HepG2 (cell line): ENCODE results near the gene MAP3K4.

Experiments used
- ATF2 ChIP-seq: sonication (generic); formaldehyde crosslinking; IDR thresholded peaks from 2 replicates; pipeline ENCODE4 v1.4.0; 2020; ENCODE audit warnings: missing genetic modification reagents
- ATF6 ChIP-seq: sonication (generic); formaldehyde crosslinking; conservative IDR thresholded peaks from 2 replicates; pipeline ENCODE4 v1.4.0; 2020; ENCODE audit warnings: missing genetic modification reagents
- CTCF ChIP-seq: sonication (generic); formaldehyde crosslinking; IDR thresholded peaks from 2 replicates; pipeline ENCODE4 v1.5.0; 2020; ENCODE audit warnings: mild to moderate bottlenecking, missing genetic modification reagents, moderate library complexity
- PHF8 ChIP-seq: sonication (generic); formaldehyde crosslinking; IDR thresholded peaks from 2 replicates; pipeline ENCODE4 v1.5.0; 2020; ENCODE audit warnings: missing genetic modification reagents
- YY1 ChIP-seq: IDR thresholded peaks from 2 replicates; pipeline ENCODE4 v1.6.1; 2011; ENCODE audit warnings: low read length, low read depth, moderate library complexity, mild to moderate bottlenecking; ENCODE audit not compliant: insufficient read depth, insufficient replicate concordance

GRCh38 chr6:161061576-161061975, 70.0 kb downstream of the MAP3K4 start:
- no peak for TF ChIP-seq ATF2 (CRISPR knock-in tag)
- no peak for TF ChIP-seq PHF8 (CRISPR knock-in tag)
- no peak for TF ChIP-seq CTCF (CRISPR knock-in tag)
- TF ChIP-seq YY1, result no peak
- TF ChIP-seq ATF6 (CRISPR knock-in tag), result no peak
